Measurements from ENCODE around the gene LRP1B.

The LRP1B gene

DNA sequence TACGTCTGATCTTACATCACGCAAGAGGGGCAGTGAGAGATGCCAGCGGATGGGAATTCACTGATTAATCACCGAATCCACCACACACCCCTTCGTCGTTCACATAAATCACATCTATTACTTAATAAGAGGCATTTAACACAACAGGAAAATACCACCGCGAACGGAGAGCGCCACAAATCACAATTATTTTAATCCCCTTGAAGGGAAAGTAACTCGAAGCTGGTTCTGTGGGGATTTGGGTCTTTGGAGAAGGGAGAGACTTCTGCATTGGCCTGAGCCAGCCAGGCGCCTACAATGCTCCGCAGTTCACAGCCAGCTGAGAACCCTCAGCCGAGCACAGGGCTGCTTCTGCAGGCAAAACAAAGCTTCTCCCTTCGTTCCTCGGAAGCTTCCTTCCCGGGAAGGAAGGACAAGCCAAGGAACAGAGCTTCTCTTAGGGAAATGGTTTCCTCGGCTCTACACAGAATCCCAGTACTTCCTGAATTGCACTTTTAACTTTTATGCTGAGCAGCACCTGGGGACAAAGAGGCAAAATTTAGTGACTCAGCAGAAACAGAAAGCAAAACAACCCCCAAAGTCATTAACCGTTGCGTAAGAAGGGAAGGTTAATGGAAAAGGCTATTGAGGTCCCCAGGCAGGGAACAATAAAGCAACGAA lies at the start of gene LRP1B:
Gene LRP1B (minus strand): TSS at position 7 of the 660 bp plus-strand sequence. CDS start 287 bp downstream, outside the sequence.
- DNase-seq (ENCODE audit: low spot score): no peak

DNA sequence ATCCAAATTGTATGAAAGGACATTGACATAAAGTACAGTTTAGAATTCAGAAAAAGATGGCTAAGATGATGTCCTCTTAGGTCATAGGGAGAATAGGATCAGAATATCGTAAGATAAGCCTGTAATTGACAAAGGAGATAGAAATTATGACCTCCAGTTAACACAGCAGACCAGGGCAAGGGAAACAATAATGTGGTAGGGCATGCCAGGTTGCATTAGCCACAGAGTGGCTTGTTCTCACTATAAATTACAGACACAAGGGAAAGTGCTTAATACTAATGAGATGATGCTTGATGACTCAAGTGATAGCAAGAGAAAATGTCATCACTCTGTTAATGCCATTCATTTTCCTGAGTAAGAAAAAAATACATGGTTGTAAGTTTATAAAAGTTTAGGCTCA lies 48.9 kb upstream of the LRP1B start:
- no peak for DNase-seq (ENCODE audit: low spot score)

- DNase-seq (ENCODE audit: low spot score): no peak
These were observed 47.8 kb upstream of the LRP1B start for GRCh38 chr2:142178604-142179003.

GRCh38 chr2:142176941-142177340 lies 46.1 kb upstream of the LRP1B start:
- DNase-seq (ENCODE audit: low spot score): no peak

DNA sequence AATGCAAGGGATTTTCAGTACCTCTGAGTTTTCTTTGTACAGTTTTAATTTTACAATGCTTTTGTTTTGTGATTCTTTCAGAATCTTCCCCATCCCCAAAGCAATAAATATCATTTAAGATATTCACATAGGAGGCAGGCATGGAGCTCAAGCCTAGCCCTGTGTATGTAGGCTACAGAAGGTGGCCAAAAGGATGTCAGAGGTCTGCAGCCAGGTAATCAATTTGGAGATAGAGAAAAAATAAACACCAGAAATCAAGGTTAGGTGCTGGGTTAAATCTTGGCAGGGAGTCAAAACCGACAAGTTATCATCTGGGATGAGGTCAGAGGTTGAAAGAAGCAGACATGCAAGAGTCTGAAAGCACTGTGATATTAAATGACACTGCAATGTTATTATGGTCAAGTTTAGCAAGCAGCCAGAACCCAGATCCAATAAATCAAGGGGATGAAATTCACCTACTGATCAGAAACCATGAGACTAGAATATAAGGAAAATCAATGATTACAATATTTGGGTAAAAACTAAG lies 45.1 kb upstream of the LRP1B start:
- DNase-seq (ENCODE audit: low spot score): no peak

GRCh38 chr2:142174176-142174575 lies 43.4 kb upstream of the LRP1B start:
- no peak for DNase-seq (ENCODE audit: low spot score)

DNA sequence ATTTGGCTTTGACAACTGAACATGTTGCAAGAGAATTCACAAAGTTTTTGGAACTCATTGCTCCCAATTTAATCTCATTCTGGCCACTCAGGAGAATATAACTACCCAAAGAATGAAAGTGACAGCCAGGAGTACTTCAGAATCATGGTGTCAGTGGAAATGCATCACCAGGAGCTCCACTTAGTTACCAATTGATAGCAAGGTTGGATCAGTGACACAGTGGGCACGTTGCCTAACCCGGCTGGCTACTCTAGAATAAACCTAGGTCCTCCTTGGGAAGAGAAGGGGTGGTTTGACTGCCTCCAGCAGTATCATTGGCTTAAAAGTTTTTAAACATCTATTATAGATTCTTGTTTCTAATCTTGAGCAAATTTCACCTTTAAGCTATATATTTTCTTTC lies 40.0 kb upstream of the LRP1B start:
- no peak for DNase-seq (ENCODE audit: low spot score)

DNA sequence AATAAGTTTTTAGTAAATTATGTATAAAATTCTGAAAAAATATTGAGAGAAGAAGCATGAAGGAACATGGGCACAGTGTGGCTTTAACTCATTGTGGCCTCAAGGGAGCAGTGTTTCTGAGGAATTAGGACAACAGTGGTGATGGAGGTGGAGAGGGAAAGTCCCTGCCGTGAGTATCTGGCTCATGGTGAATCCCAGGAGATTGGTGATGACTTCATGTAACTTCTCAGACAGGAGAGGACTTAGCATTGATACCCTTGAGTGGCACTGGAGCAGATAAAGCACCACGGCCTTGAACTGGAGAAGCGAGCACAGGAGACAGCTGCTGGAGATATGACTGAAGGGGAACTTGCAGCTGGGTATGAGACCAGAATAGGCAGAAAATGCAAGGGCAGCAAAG lies 35.0 kb upstream of the LRP1B start:
- no peak for DNase-seq (ENCODE audit: low spot score)

GRCh38 chr2:142153601-142154000 lies 22.8 kb upstream of the LRP1B start:
- no peak for DNase-seq (ENCODE audit: low spot score)

- no peak for DNase-seq (ENCODE audit: low spot score)
These were observed 19.6 kb upstream of the LRP1B start for GRCh38 chr2:142150453-142150852.

- DNase-seq (ENCODE audit: low spot score): no peak
These were observed 13.7 kb upstream of the LRP1B start for GRCh38 chr2:142144547-142144946.

- no peak for DNase-seq (ENCODE audit: low spot score)
These were observed 11.8 kb upstream of the LRP1B start for GRCh38 chr2:142142595-142142994.

GRCh38 chr2:142140434-142140845 lies 9.6 kb upstream of the LRP1B start:
- DNase-seq (ENCODE audit: low spot score): no peak

DNA sequence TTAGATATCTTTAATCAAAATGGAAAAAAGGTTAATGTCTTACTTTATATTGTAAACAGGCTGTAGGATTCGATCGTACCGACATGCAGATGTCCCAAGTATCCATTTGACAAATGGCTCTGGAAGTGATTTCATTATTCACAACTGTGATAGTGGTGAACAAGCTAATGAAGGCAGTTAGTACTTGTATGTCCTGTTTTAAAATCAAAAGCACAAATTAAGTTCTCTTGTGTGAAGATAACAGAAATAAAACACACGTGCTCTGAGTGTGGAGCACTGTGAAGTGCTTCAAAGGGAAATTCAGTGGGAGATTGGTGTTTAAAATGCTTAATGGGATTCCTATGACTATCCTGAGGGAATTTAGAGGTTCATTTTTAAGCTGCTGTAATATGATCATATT lies 8.6 kb upstream of the LRP1B start:
- DNase-seq (ENCODE audit: low spot score): no peak

DNA sequence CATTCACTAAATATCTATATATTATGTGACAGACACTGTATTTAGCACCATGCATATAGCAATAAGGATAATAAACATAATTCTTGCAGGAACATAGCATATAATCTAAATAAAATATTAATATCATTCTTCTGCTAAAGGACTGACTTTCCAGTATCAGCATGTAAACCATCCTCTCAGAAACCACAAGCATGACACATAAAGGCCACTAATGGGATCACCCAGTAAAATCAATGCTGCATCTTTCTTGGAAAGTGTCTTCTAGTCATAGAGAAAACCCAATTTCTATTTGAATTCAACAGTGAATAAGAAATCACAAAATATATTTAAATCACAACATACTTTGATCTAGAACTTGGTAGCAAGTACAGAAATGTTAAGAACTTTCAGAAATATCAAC lies 5.8 kb upstream of the LRP1B start:
- no peak for DNase-seq (ENCODE audit: low spot score)

GRCh38 chr2:142134911-142135310 lies 4.1 kb upstream of the LRP1B start:
- no peak for DNase-seq (ENCODE audit: low spot score)

- no peak for DNase-seq (ENCODE audit: low spot score)
These were observed 456 bp downstream of the LRP1B start for GRCh38 chr2:142130111-142131009.

- no peak for DNase-seq (ENCODE audit: low spot score)
These were observed 2.7 kb downstream of the LRP1B start for GRCh38 chr2:142128105-142128504.

DNA sequence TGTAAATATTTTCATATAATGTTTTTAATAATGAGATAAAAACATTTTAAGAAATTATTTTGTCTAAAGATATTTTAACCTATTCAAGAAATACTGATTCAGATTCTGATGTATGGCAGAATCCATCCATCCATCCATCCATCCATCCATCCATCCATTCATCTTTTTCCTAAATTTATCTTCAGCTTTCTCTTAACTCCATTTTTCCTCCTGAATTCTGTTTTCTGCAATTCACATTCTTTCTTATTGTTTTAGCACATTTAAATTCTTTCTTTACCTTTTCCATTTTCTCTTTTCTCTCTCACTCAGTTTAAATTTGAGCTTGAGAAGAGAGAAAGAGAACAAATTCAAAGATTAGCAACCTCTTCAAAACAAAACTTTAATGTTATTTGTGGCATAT lies 3.6 kb downstream of the LRP1B start:
- no peak for DNase-seq (ENCODE audit: low spot score)

- no peak for DNase-seq (ENCODE audit: low spot score)
These were observed 6.1 kb downstream of the LRP1B start for GRCh38 chr2:142124706-142125105.

- no peak for DNase-seq (ENCODE audit: low spot score)
These were observed 11.5 kb downstream of the LRP1B start for GRCh38 chr2:142119347-142119746.

GRCh38 chr2:142112757-142113221 lies 18.0 kb downstream of the LRP1B start:
- no peak for DNase-seq (ENCODE audit: low spot score)

GRCh38 chr2:142104134-142104758 lies 26.6 kb downstream of the LRP1B start:
- no peak for DNase-seq (ENCODE audit: low spot score)

Measured in CD4-positive, alpha-beta T cell treated with Interleukin-2 at 100 ng/mL for 4 hours (primary cell).